SJSA1 (cell line): ENCODE results near the gene NAXD. TPM values are rescaled to one million over a fixed set of nuclear protein-coding genes. Genes with fewer than 3 reads are reported as not detected.
"Not testable (repeated sequence)": the region's sequence is repeated elsewhere in the genome, so short reads cannot be mapped to it uniquely, and the experiment has no call there.

Experiments used
- DNase-seq, 2 experiments: peaks; one replicate each; pipeline ENCODE4 v3.0.0-alpha.2; 2015 to 2020; ENCODE audit warnings: low spot score in 2 of 2, low read depth in 1 of 2
- H3K27ac ChIP-seq: fragments of 250-450 bp; sonication (Bioruptor Pico); 2 replicates; pipeline ENCODE4 v1.5.1; 2020; ENCODE audit warnings: mild to moderate bottlenecking, moderate library complexity
- H3K27me3 ChIP-seq: fragments of 250-450 bp; sonication (Bioruptor Pico); replicated peaks from 2 replicates; pipeline ENCODE4 v1.5.1; 2020; ENCODE audit warnings: mild to moderate bottlenecking, moderate library complexity
- H3K36me3 ChIP-seq: fragments of 250-450 bp; sonication (Bioruptor Pico); 2 replicates; pipeline ENCODE4 v1.5.1; 2020; ENCODE audit warnings: mild to moderate bottlenecking
- H3K4me1 ChIP-seq: fragments of 250-450 bp; sonication (Bioruptor Pico); replicated peaks from 2 replicates; pipeline ENCODE4 v1.6.1; 2021; ENCODE audit warnings: mild to moderate bottlenecking
- H3K4me3 ChIP-seq: fragments of 250-450 bp; sonication (Bioruptor Pico); 2 replicates; pipeline ENCODE4 v1.5.1; 2020; ENCODE audit warnings: mild to moderate bottlenecking
- H3K9me3 ChIP-seq: fragments of 250-450 bp; sonication (Bioruptor Pico); replicated peaks from 2 replicates; pipeline ENCODE4 v1.5.1; 2020; ENCODE audit warnings: mild to moderate bottlenecking
- total RNA-seq: library from RNA; depleted of rRNA; stranded (reverse); fragments of >200 nt; shearing (Covaris generic); gene quantifications from 2 replicates; pipeline ENCODE4 v1.2.3, GENCODE V29; 2014; rRNA removed

The NAXD gene
- total RNA-seq, result 108 and 124 TPM in 2 replicates

DNA sequence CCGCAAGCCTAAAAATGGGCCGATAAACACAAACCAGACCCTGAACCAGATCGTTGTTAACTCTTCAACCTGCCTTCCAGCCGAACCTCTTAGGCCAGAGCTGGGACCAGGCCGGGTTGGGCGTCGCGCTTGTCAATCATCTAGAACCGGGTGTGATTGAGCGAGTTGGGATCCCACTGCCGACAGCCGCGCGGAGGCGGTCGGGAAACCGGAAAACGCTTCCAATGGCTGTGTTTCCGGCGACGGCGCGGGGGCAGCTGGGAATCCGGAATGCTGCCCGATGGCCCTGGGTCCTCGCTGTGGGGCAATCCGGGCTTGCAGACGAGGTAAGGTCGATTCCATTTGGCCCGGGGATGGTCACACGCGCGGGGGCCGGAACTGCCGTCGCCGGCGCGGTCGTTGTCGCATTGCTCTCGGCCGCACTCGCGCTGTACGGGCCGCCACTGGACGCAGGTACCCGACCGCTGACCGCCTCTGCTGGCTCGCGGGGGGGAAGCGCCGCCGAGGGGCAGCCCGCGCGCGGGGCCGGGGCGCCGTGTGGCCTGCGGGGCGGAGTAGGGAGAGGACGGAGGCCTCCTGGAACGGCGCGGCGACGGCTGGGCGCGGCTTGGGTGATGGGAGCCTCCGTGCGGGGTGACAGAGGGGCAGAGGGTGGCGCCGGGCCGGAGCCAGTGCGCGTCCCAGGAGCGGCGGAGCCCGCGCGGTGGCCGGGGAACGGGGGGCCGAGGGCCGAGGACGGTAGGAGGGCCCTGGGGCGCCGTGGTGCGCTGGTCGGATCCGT is at the start of gene NAXD:
Gene NAXD (plus strand): TSS at position 224 of the 781 bp plus-strand sequence. CDS start 57 bp downstream, at position 281.
- no peaks in the 10 kb centered on the region for H3K27me3 ChIP-seq
- DNase-seq, result peak; percentile 100
- peak within 1 kb of the TSS; percentile 90 for H3K4me3 ChIP-seq
- H3K4me1 ChIP-seq, result peaks cover 37% of the 10 kb centered on the region
- peak within 1 kb of the TSS; percentile 50 for H3K27ac ChIP-seq
- no peaks in the 10 kb centered on the region; the same call in 1 of the 2 replicates for H3K9me3 ChIP-seq
- peaks cover 35% of the 10 kb centered on the region for H3K36me3 ChIP-seq

- H3K9me3 ChIP-seq, result no peaks in the 10 kb centered on the region; the same call in 1 of the 2 replicates
- H3K27ac ChIP-seq, result no peak overlapping the region
- H3K4me3 ChIP-seq, result no peak overlapping the region
- peaks cover 64% of the 10 kb centered on the region for H3K27me3 ChIP-seq
- peaks cover 8% of the 10 kb centered on the region for H3K4me1 ChIP-seq
- no peaks in the 10 kb centered on the region for H3K36me3 ChIP-seq
- DNase-seq, result no peak
These were observed 49.2 kb upstream of the NAXD start for GRCh38 chr13:110566171-110566570.

- peaks cover 78% of the 10 kb centered on the region for H3K27me3 ChIP-seq
- no peaks in the 10 kb centered on the region for H3K36me3 ChIP-seq
- H3K27ac ChIP-seq, result no peak overlapping the region
- no peaks in the 10 kb centered on the region for H3K4me1 ChIP-seq
- DNase-seq, result no peak
- no peak overlapping the region for H3K4me3 ChIP-seq
- no peaks in the 10 kb centered on the region for H3K9me3 ChIP-seq
These were observed 46.7 kb upstream of the NAXD start for GRCh38 chr13:110568612-110569011.

- not testable (repeated sequence) for H3K4me3 ChIP-seq, H3K9me3 ChIP-seq, H3K4me1 ChIP-seq, DNase-seq, H3K36me3 ChIP-seq, H3K27ac ChIP-seq
- H3K27me3 ChIP-seq, result peaks cover 86% of the 10 kb centered on the region
These were observed 45.4 kb upstream of the NAXD start for GRCh38 chr13:110569962-110570361.

GRCh38 chr13:110570886-110571285 is 44.5 kb upstream of the NAXD start:
- no peaks in the 10 kb centered on the region for H3K36me3 ChIP-seq
- no peak overlapping the region for H3K4me3 ChIP-seq
- no peak overlapping the region for H3K27ac ChIP-seq
- DNase-seq, result no peak
- no peaks in the 10 kb centered on the region for H3K9me3 ChIP-seq
- H3K4me1 ChIP-seq, result peaks cover 6% of the 10 kb centered on the region
- peaks cover 86% of the 10 kb centered on the region for H3K27me3 ChIP-seq

DNA sequence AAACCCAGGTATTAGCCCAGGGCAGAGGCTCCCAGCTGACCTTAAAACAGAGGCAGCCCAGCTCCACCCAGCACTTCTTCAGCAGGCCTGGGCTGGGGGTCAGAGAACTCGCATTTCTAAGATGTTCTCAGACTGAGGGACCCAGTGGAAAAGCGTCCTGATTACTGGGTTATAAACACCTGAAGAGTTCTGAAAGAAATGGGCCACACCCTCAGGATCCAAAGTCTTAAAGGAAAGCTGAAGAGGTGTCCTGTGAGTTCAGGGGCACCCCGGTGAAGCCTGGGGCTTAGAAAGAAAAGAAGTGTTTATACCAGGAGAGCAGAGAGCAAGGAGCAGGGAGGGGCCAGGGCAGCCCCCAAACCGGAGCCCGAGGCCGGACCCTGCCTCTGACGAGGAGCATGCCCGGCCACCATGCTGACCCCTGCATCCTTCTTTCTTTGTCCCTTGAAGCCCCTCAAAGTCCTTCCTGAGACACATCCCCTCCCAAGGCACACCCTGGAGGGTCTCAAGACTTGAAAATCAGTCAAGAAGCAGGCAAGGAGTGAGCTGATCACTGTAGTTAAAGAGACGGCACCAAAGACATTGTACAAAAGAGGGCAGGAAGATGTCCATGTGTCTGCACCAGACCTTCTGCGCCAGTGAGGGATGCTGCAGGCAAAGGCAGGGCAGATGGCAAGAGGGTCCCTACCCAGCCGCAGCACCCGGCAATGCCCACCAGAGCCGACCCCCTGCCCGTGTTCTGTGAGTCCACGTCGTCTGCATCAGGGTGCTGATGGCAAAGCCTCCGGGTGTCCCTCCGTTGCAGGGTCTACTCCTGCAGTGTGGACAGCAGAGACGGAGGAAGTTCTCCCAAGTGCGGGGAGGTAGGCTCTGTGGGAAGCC is 43.2 kb upstream of the NAXD start:
- DNase-seq, result no peak
- Histone ChIP-seq H3K27me3 (peaks cover 90% of the 10 kb centered on the region), H3K4me1 (peaks cover 6% of the 10 kb centered on the region), H3K4me3 (no peak overlapping the region), H3K9me3 (no peaks in the 10 kb centered on the region), H3K27ac (no peak overlapping the region), H3K36me3 (no peaks in the 10 kb centered on the region)

- no peak overlapping the region for H3K27ac ChIP-seq
- H3K4me1 ChIP-seq, result peaks cover 6% of the 10 kb centered on the region
- H3K9me3 ChIP-seq, result no peaks in the 10 kb centered on the region
- H3K36me3 ChIP-seq, result no peaks in the 10 kb centered on the region
- no peak overlapping the region for H3K4me3 ChIP-seq
- DNase-seq, result no peak
- H3K27me3 ChIP-seq, result peaks cover 88% of the 10 kb centered on the region
These were observed 42.6 kb upstream of the NAXD start for GRCh38 chr13:110572778-110573118.

DNA sequence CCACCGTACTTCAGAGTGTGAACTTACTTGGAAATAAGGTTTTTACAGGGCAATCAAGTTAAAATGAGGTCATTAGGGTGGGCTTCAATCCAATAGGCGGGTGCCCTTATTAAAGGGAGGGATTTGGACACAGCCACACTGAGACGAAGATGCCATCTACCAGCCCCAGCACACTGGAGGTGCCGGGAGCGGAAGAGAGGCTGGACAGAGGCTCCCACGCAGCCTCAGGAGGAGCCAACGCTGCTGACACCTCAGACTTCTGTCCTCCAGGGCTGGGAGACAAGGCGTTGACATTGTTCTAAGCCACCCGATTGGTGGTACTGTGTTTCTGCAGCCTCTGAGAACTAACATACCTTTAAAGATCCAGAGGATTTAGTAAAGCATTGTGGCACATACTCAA is 41.2 kb upstream of the NAXD start:
- no peak for DNase-seq
- H3K27me3 ChIP-seq, result peaks cover 75% of the 10 kb centered on the region

GRCh38 chr13:110575322-110576069 is 39.8 kb upstream of the NAXD start:
- Histone ChIP-seq H3K4me3 (no peak overlapping the region), H3K27me3 (peaks cover 62% of the 10 kb centered on the region), H3K36me3 (no peaks in the 10 kb centered on the region), H3K4me1 (peaks cover 6% of the 10 kb centered on the region), H3K9me3 (no peaks in the 10 kb centered on the region), H3K27ac (no peak overlapping the region)
- DNase-seq, result peak; percentile 57 to 86

More for the DNA sequence above, 41.2 kb upstream of the NAXD start:
- no peaks in the 10 kb centered on the region for H3K36me3 ChIP-seq
- no peak overlapping the region for H3K27ac ChIP-seq
- H3K9me3 ChIP-seq, result no peaks in the 10 kb centered on the region
- peaks cover 6% of the 10 kb centered on the region for H3K4me1 ChIP-seq
- no peak overlapping the region for H3K4me3 ChIP-seq

GRCh38 chr13:110576070-110576394 is 39.3 kb upstream of the NAXD start:
- Histone ChIP-seq H3K36me3 (no peaks in the 10 kb centered on the region), H3K27ac (no peak overlapping the region), H3K27me3 (peaks cover 60% of the 10 kb centered on the region), H3K4me3 (no peak overlapping the region), H3K9me3 (no peaks in the 10 kb centered on the region), H3K4me1 (peaks cover 6% of the 10 kb centered on the region)
- DNase-seq, result no peak

DNA sequence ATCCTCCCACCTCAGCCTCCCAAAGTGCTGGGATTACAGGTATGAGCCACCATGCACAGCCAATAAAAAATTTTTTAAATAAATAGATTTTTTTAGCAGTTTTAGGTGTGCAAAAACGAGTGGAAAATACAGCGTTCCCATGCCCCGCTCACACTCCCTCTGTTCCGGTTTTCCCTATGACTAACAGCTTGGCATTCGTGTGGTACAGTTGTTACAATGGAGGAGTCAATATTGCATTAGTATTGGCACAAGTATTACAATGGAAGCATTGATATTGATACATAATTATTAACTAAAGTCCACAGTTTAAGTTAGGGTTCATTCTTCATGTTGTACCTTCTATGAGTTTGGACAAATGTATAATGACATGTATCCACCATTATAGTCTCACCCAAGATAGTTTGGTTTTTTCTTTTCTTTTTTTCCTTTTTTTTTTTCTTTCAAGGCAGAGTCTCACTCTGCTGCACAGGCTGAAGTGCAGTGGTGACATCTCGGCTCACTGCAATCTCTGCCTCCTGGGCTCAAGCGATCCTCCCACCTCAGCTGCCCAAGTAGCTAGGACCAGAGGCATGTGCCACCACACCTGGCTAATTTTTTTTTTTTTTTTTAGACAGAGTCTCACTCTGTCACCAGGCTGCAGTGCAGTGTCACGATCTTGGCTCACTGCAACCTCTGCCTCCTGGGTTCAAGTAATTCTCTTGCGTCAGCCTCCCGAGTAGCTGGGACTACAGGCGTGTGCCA is 38.4 kb upstream of the NAXD start:
- H3K36me3 ChIP-seq, result no peaks in the 10 kb centered on the region
- H3K9me3 ChIP-seq, result no peaks in the 10 kb centered on the region
- peaks cover 57% of the 10 kb centered on the region for H3K27me3 ChIP-seq
- peaks cover 6% of the 10 kb centered on the region for H3K4me1 ChIP-seq
- no peak overlapping the region for H3K27ac ChIP-seq
- DNase-seq, result no peak
- H3K4me3 ChIP-seq, result no peak overlapping the region

DNA sequence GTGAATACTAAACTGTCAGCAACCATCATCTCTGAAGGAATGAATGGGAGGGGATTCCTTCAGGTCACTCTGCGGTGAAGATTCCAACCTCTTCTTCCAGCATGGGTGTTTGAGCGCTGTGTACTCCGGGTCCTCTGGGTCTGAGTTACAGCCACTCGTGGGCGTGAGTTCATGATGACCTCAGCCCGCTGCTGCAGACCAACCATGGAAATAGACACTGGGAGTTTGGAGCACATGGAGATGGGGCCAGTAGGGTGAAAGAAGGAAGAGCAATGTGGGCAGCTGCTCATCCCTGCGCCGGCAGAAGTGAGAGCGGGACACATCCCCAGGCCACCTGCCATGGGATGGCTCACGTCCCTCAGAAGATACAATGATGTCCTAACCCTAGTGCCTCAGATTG is 37.0 kb upstream of the NAXD start:
- Histone ChIP-seq H3K4me3 (no peak overlapping the region), H3K4me1 (peaks cover 6% of the 10 kb centered on the region), H3K36me3 (no peaks in the 10 kb centered on the region), H3K9me3 (no peaks in the 10 kb centered on the region), H3K27ac (no peak overlapping the region), H3K27me3 (peaks cover 46% of the 10 kb centered on the region)
- no peak for DNase-seq

DNA sequence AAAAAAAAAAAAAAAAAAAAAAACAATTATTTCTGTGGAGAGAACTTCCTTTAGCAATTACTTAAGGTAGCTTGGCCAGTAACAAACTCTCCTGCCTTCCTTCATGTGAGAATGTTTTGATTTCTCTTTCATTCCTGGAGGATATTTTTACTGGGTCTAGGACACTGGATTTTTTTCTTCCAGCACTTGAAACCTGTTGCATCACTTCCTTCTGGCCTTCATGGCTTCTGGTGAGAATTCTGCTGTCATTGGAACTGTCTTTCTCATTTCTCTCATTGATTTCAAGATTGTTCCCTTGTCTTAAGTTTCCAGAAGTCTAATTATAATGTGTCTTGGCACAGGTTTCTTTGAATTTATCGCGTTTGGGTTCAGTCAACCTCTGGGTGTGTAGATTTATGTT is 34.5 kb upstream of the NAXD start:
- Histone ChIP-seq H3K9me3 (no peaks in the 10 kb centered on the region), H3K36me3 (no peaks in the 10 kb centered on the region), H3K27ac (no peak overlapping the region), H3K4me3 (no peak overlapping the region), H3K27me3 (peaks cover 26% of the 10 kb centered on the region), H3K4me1 (no peaks in the 10 kb centered on the region)
- no peak for DNase-seq
